RWPE2 (cell line): Measurements from ENCODE around the gene PIEZO1.
A peak's percentile ranks its signal among the peaks of the same experiment; 100 is the strongest.

Source experiments
- ATAC-seq: fragments of 200-7000 bp; cut with Tn5 transposase; 3 replicates; pipeline ENCODE4 v1.9.1; 2021; ENCODE audit warnings: low read depth
- DNase-seq: peaks from one replicate; pipeline ENCODE4 v3.0.0-alpha.2; 2020; ENCODE audit warnings: low spot score
- H3K27ac ChIP-seq: fragments of 450-650 bp; 2 replicates; pipeline ENCODE4 v1.5.1; 2017; ENCODE audit warnings: mild to moderate bottlenecking; ENCODE audit not compliant: poor library complexity, severe bottlenecking
- H3K27me3 ChIP-seq: fragments of 250-450 bp; sonication (Bioruptor Pico); 2 replicates; pipeline ENCODE4 v1.5.1; 2021; ENCODE audit warnings: mild to moderate bottlenecking, moderate library complexity; ENCODE audit not compliant: insufficient read depth, poor library complexity, severe bottlenecking
- H3K36me3 ChIP-seq: fragments of 250-450 bp; sonication (Bioruptor Pico); 2 replicates; pipeline ENCODE4 v1.5.1; 2020; ENCODE audit warnings: low read depth, mild to moderate bottlenecking, moderate library complexity
- H3K4me1 ChIP-seq: fragments of 250-450 bp; sonication (Bioruptor Pico); 2 replicates; pipeline ENCODE4 v1.5.1; 2021; ENCODE audit warnings: mild to moderate bottlenecking, moderate library complexity; ENCODE audit not compliant: insufficient read depth, poor library complexity, severe bottlenecking
- H3K4me3 ChIP-seq: fragments of 250-450 bp; sonication (Bioruptor Pico); 2 replicates; pipeline ENCODE4 v1.5.1; 2021; ENCODE audit warnings: mild to moderate bottlenecking, moderate library complexity; ENCODE audit not compliant: severe bottlenecking
- H3K9me3 ChIP-seq: fragments of 250-450 bp; sonication (Bioruptor Pico); 2 replicates; pipeline ENCODE4 v1.5.1; 2021; ENCODE audit warnings: mild to moderate bottlenecking, moderate library complexity; ENCODE audit not compliant: severe bottlenecking
- TF ChIP-seq, protein P1 (sequence below): fragments of 450-650 bp; IDR thresholded peaks from one replicate; pipeline ENCODE4 v1.5.1; 2017; ENCODE audit warnings: mild to moderate bottlenecking, moderate library complexity; ENCODE audit not compliant: poor library complexity, severe bottlenecking

The PIEZO1 gene

GRCh38 chr16:88782454-88783390, 2.3 kb downstream of the PIEZO1 start:
- Histone ChIP-seq H3K27ac (peak overlapping the region; percentile 92), H3K27me3 (no peaks in the 10 kb centered on the region), H3K4me3 (peak overlapping the region; percentile 87), H3K36me3 (peaks cover 4% of the 10 kb centered on the region; the same call in 1 of the 2 replicates), H3K4me1 (peaks cover 28% of the 10 kb centered on the region), H3K9me3 (no peaks in the 10 kb centered on the region)
- TF ChIP-seq, protein P1, sequence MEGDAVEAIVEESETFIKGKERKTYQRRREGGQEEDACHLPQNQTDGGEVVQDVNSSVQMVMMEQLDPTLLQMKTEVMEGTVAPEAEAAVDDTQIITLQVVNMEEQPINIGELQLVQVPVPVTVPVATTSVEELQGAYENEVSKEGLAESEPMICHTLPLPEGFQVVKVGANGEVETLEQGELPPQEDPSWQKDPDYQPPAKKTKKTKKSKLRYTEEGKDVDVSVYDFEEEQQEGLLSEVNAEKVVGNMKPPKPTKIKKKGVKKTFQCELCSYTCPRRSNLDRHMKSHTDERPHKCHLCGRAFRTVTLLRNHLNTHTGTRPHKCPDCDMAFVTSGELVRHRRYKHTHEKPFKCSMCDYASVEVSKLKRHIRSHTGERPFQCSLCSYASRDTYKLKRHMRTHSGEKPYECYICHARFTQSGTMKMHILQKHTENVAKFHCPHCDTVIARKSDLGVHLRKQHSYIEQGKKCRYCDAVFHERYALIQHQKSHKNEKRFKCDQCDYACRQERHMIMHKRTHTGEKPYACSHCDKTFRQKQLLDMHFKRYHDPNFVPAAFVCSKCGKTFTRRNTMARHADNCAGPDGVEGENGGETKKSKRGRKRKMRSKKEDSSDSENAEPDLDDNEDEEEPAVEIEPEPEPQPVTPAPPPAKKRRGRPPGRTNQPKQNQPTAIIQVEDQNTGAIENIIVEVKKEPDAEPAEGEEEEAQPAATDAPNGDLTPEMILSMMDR: no peak
- peak; percentile 76 for ATAC-seq
- peak; percentile 90 for DNase-seq

- Histone ChIP-seq H3K27me3 (no peaks in the 10 kb centered on the region), H3K36me3 (peaks cover 8% of the 10 kb centered on the region; the same call in 1 of the 2 replicates), H3K4me3 (no peak overlapping the region), H3K9me3 (no peaks in the 10 kb centered on the region), H3K27ac (peak overlapping the region; percentile 92), H3K4me1 (peaks cover 28% of the 10 kb centered on the region)
- ATAC-seq: no peak
- DNase-seq: no peak
- TF ChIP-seq, protein P1: no peak
Measured at GRCh38 chr16:88781140-88782077, 3.6 kb downstream of the PIEZO1 start.

GRCh38 chr16:88780142-88781062, 4.6 kb downstream of the PIEZO1 start:
- ATAC-seq: no peak
- TF ChIP-seq, protein P1: no peak
- DNase-seq: no peak
- Histone ChIP-seq H3K27ac (peak overlapping the region; percentile 92), H3K27me3 (no peaks in the 10 kb centered on the region), H3K4me3 (no peak overlapping the region), H3K36me3 (peaks cover 8% of the 10 kb centered on the region; the same call in 1 of the 2 replicates), H3K4me1 (peaks cover 28% of the 10 kb centered on the region), H3K9me3 (no peaks in the 10 kb centered on the region)

DNA sequence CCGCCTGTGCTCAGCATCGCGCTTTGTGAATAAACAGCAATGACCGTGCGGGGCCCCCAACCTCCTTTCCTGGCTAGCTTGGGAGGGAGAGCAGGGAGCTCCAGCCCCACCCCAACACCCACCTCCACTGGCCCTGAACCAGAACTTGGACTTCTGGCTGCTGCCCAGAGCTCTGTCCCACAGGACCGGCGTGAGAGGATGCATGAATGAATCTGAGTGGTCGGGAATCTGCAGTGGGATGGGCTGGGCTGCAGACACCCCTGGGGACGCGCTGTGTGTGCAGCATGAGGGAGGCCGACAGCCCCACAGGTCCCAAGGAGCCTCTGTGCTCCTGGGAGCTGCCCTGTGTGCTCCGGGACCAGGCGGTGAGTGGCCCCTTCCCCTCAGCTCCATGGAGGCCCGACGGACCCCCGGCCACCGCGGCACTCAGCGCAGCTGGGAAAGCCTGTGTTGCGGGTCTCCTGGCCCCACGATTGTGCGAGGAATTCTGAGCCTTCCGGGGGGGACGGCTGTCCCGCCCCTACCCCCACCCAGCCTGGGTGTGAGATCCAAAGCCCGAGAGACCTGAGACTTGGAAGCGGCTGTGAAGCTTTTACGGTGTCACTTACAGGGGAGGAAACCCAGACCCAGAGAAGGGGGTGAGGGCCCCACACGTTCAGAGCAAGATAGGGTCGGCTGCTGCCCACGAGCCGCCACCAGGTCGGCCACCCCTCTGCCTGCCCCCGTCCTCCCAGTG, 5.4 kb downstream of the PIEZO1 start:
- H3K9me3 ChIP-seq: no peaks in the 10 kb centered on the region
- TF ChIP-seq, protein P1: no peak
- peaks cover 8% of the 10 kb centered on the region; the same call in 1 of the 2 replicates for H3K36me3 ChIP-seq
- no peak overlapping the region for H3K27ac ChIP-seq
- DNase-seq (no peak), ATAC-seq (no peak)
- no peaks in the 10 kb centered on the region for H3K27me3 ChIP-seq
- H3K4me1 ChIP-seq: peaks cover 28% of the 10 kb centered on the region
- no peak overlapping the region for H3K4me3 ChIP-seq
